AG04449 (cell line): ENCODE results near the gene IFNLR1.

ENCODE experiments used
- CTCF ChIA-PET: fragments of 350-600 bp; formaldehyde crosslinking; extraction: SDS; loops from one replicate; lab custom pipeline; 2021; ENCODE audit warnings: antibody characterized with exemption; lab: Yijun Ruan, JAX
- POLR2A ChIA-PET: fragments of 400-600, 350-600 bp; formaldehyde crosslinking; extraction: SDS; loops from one replicate; lab custom pipeline; 2020; ENCODE audit warnings: antibody characterized with exemption, inconsistent platforms; lab: Yijun Ruan, JAX
- DNase-seq: peaks from one replicate; pipeline ENCODE4 v3.0.0-alpha.2; 2010; ENCODE audit warnings: low read depth, low spot score
- H3K4me3 ChIP-seq: 2 replicates; pipeline ENCODE4 v1.5.1; 2011; ENCODE audit warnings: low read depth, mild to moderate bottlenecking, control low read depth, low read length
- CTCF ChIP-seq: IDR thresholded peaks from one replicate; pipeline ENCODE4 v1.5.1; 2011; ENCODE audit warnings: mild to moderate bottlenecking, moderate library complexity, low read length, control low read depth, inconsistent platforms; ENCODE audit not compliant: insufficient read depth; ENCODE audit errors: missing control alignments

The IFNLR1 gene

GRCh38 chr1:24206516-24207394 lies 19.7 kb upstream of the IFNLR1 start:
- CTCF ChIA-PET, result interaction anchor here (2.4 to 9.0 kb wide), 2 partner anchors 179 to 186 kb away, joined by 8 to 177 read pairs; no protein-coding TSS in a partner anchor
- no peak overlapping the region for H3K4me3 ChIP-seq
- POLR2A ChIA-PET, result no interaction called here
- TF ChIP-seq CTCF, result no peak
- no peak for DNase-seq

- TF ChIP-seq CTCF, result no peak
- ChIA-PET CTCF (interaction anchor here (1.5 to 9.0 kb wide), 4 partner anchors 56 to 187 kb away, joined by 4 to 177 read pairs (median 14); no protein-coding TSS in a partner anchor), POLR2A (no interaction called here)
- DNase-seq, result no peak
- no peak overlapping the region for H3K4me3 ChIP-seq
These were observed 19.0 kb upstream of the IFNLR1 start for GRCh38 chr1:24206083-24206464.

GRCh38 chr1:24205345-24206082 lies 18.4 kb upstream of the IFNLR1 start:
- no peak overlapping the region for H3K4me3 ChIP-seq
- ChIA-PET CTCF (interaction anchor here (0.9 to 9.0 kb wide), 8 partner anchors 55 to 430 kb away, joined by 3 to 177 read pairs (median 6); no protein-coding TSS in a partner anchor), POLR2A (interaction anchor here (0.6 kb wide), 1 partner anchor 56 kb away, joined by 3 read pairs; no protein-coding TSS in a partner anchor)
- DNase-seq, result no peak
- TF ChIP-seq CTCF, result no peak

- TF ChIP-seq CTCF, result no peak
- no peak for DNase-seq
- ChIA-PET POLR2A (no interaction called here), CTCF (interaction anchor here (0.7 to 9.0 kb wide), 10 partner anchors 163 to 431 kb away, joined by 3 to 177 read pairs (median 6); no protein-coding TSS in a partner anchor)
- H3K4me3 ChIP-seq, result no peak overlapping the region
These were observed 17.0 kb upstream of the IFNLR1 start for GRCh38 chr1:24204116-24204515.

GRCh38 chr1:24203404-24203803 lies 16.3 kb upstream of the IFNLR1 start:
- no peak overlapping the region for H3K4me3 ChIP-seq
- TF ChIP-seq CTCF, result no peak
- ChIA-PET POLR2A (no interaction called here), CTCF (interaction anchor here (0.8 to 9.0 kb wide), 7 partner anchors 170 to 432 kb away, joined by 3 to 177 read pairs (median 7); no protein-coding TSS in a partner anchor)
- no peak for DNase-seq
